C4-2B (cell line): Measurements from ENCODE around the gene SDHAF2.

ENCODE experiments used
- ZFX ChIP-seq: fragments of 450-650 bp; IDR thresholded peaks from 2 replicates; pipeline ENCODE4 v1.6.1; 2017
- TF ChIP-seq, protein P1 (sequence below): fragments of 450-650 bp; conservative IDR thresholded peaks from 2 replicates; pipeline ENCODE4 v1.5.1; 2017; ENCODE audit warnings: mild to moderate bottlenecking

GRCh38 chr11:61486779-61487178, 56.9 kb downstream of the SDHAF2 start:
- TF ChIP-seq, protein P1, sequence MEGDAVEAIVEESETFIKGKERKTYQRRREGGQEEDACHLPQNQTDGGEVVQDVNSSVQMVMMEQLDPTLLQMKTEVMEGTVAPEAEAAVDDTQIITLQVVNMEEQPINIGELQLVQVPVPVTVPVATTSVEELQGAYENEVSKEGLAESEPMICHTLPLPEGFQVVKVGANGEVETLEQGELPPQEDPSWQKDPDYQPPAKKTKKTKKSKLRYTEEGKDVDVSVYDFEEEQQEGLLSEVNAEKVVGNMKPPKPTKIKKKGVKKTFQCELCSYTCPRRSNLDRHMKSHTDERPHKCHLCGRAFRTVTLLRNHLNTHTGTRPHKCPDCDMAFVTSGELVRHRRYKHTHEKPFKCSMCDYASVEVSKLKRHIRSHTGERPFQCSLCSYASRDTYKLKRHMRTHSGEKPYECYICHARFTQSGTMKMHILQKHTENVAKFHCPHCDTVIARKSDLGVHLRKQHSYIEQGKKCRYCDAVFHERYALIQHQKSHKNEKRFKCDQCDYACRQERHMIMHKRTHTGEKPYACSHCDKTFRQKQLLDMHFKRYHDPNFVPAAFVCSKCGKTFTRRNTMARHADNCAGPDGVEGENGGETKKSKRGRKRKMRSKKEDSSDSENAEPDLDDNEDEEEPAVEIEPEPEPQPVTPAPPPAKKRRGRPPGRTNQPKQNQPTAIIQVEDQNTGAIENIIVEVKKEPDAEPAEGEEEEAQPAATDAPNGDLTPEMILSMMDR: no peak
- TF ChIP-seq ZFX: no peak
